IMR-90 (cell line): Measurements from ENCODE around the gene ZNF420.

Source experiments
- BHLHE40 ChIP-seq: fragments of 150-350 bp; IDR thresholded peaks from 2 replicates; pipeline ENCODE4 v1.6.1; 2016; ENCODE audit warnings: mild to moderate bottlenecking, low read depth, low read length
- CTCF ChIP-seq: conservative IDR thresholded peaks from 2 replicates; pipeline ENCODE4 v1.5.1; 2012; ENCODE audit warnings: mild to moderate bottlenecking, low read depth, low read length, improper control_type of control experiment
- RFX5 ChIP-seq: IDR thresholded peaks from 2 replicates; pipeline ENCODE4 v1.8.0; 2012; ENCODE audit warnings: low read depth, mild to moderate bottlenecking, low read length, moderate library complexity

GRCh38 chr19:37136111-37136510 lies 57.9 kb downstream of the ZNF420 start:
- no peak for TF ChIP-seq CTCF
- no peak for TF ChIP-seq RFX5
- no peak for TF ChIP-seq BHLHE40
